Endothelial cell of umbilical vein (primary cell): Measurements from ENCODE around the gene ARHGAP28. TPM values are rescaled to one million over a fixed set of nuclear protein-coding genes. Genes with fewer than 3 reads are reported as not detected.

ENCODE experiments used
- BruUV-seq: library from RNA; stranded (reverse); fragments of 400-500 nt; replicated peaks from 2 replicates; lab custom pipeline; 2021; lab: Mats Ljungman, UMichigan
- CTCF ChIA-PET: fragments of 300-600, 350-600 bp; sonication (Branson Sonifier 250); formaldehyde crosslinking; loops from one replicate; lab custom pipeline; 2021; ENCODE audit warnings: antibody characterized with exemption, inconsistent platforms; lab: Charles Lee
- POLR2A ChIA-PET: fragments of 300-600, 350-600 bp; sonication (Branson Sonifier 250); formaldehyde crosslinking; loops from one replicate; lab custom pipeline; 2021; ENCODE audit warnings: antibody characterized with exemption, inconsistent platforms; lab: Charles Lee
- DNase-seq: peaks from one replicate; pipeline ENCODE4 v3.0.0-alpha.2; 2011; ENCODE audit warnings: low read depth, low spot score
- FAIRE-seq: peaks from 2 replicates; lab custom pipeline; 2011; peaks lifted over from hg19 to GRCh38; lab: Jason Lieb, UNC
- H2AFZ ChIP-seq: 2 replicates; pipeline ENCODE4 v1.6.0; 2012; ENCODE audit warnings: low read depth, low read length, control low read depth, inconsistent platforms
- H3K27ac ChIP-seq: 2 replicates; pipeline ENCODE4 v1.5.1; 2011; ENCODE audit warnings: low read depth, mild to moderate bottlenecking, control low read depth, low read length, moderate library complexity; ENCODE audit not compliant: insufficient read depth
- H3K27me3 ChIP-seq, 2 experiments: 2 replicates each; pipeline versions ENCODE4 v1.6.0 to v1.6.1; 2011; ENCODE audit warnings: low read length in 2 of 2, mixed read lengths in 1 of 2; ENCODE audit not compliant: control insufficient read depth in 2 of 2, insufficient read depth in 2 of 2
- H3K36me3 ChIP-seq, 2 experiments: 2 replicates in 1 of 2; 3 replicates in 1 of 2; pipeline ENCODE4 v1.5.1; 2011; ENCODE audit warnings: low read length in 2 of 2, mild to moderate bottlenecking in 1 of 2, moderate library complexity in 1 of 2; ENCODE audit not compliant: control insufficient read depth in 2 of 2, insufficient read depth in 2 of 2; ENCODE audit errors: extremely low read depth in 1 of 2
- H3K4me1 ChIP-seq: 3 replicates; pipeline ENCODE4 v1.5.1; 2011; ENCODE audit warnings: mild to moderate bottlenecking, low read length; ENCODE audit not compliant: control insufficient read depth, insufficient read depth; ENCODE audit errors: extremely low read depth
- H3K4me2 ChIP-seq: 2 replicates; pipeline ENCODE4 v1.6.1; 2011; ENCODE audit warnings: low read length, control low read depth, mixed read lengths; ENCODE audit not compliant: insufficient read depth
- H3K4me3 ChIP-seq, 3 experiments: fragments of 200-600 bp in 1 of 3; sonication (generic), shearing (Covaris generic) in 1 of 3; replicated peaks in 1 of 3; 2 replicates each; pipeline ENCODE4 v1.5.1; 2011 to 2016; ENCODE audit warnings: control low read depth in 3 of 3, low read length in 3 of 3, mild to moderate bottlenecking in 2 of 3, inconsistent platforms in 1 of 3, low read depth in 1 of 3, moderate library complexity in 1 of 3; ENCODE audit not compliant: insufficient read depth in 1 of 3
- H3K79me2 ChIP-seq: 2 replicates; pipeline ENCODE4 v1.6.0; 2012; ENCODE audit warnings: low read length, inconsistent platforms; ENCODE audit not compliant: control insufficient read depth, insufficient read depth
- H3K9ac ChIP-seq: replicated peaks from 2 replicates; pipeline ENCODE3; 2011; ENCODE audit warnings: low read length, control low read depth; ENCODE audit not compliant: insufficient read depth; ENCODE audit errors: extremely low read depth
- H3K9me1 ChIP-seq: replicated peaks from 3 replicates; pipeline ENCODE4 v1.6.0; 2011; ENCODE audit warnings: mild to moderate bottlenecking, low read length; ENCODE audit not compliant: control insufficient read depth, insufficient read depth; ENCODE audit errors: extremely low read depth
- H3K9me3 ChIP-seq: replicated peaks from 2 replicates; pipeline ENCODE4 v1.5.1; 2012; ENCODE audit warnings: low read length, inconsistent platforms; ENCODE audit not compliant: control insufficient read depth, insufficient read depth
- H4K20me1 ChIP-seq: replicated peaks from 2 replicates; pipeline ENCODE3; 2011; ENCODE audit warnings: mild to moderate bottlenecking, low read length; ENCODE audit not compliant: control insufficient read depth, insufficient read depth; ENCODE audit errors: extremely low read depth
- CTCF ChIP-seq, 2 donors: IDR thresholded peaks; 1 replicate in 1 of 2; 2 replicates in 1 of 2; pipeline ENCODE4 v1.5.1; 2011; ENCODE audit warnings: low read length in 2 of 2, mild to moderate bottlenecking in 2 of 2, moderate library complexity in 2 of 2, control low read depth in 1 of 2, inconsistent platforms in 1 of 2, low read depth in 1 of 2; ENCODE audit not compliant: insufficient read depth in 1 of 2; ENCODE audit errors: extremely low read depth in 1 of 2
- EZH2 ChIP-seq: IDR thresholded peaks from 2 replicates; pipeline ENCODE4 v1.6.1; 2012; ENCODE audit warnings: borderline replicate concordance, low read depth, mild to moderate bottlenecking, moderate library complexity, low read length, inconsistent platforms; ENCODE audit not compliant: severe bottlenecking
- FOS ChIP-seq: IDR thresholded peaks from 2 replicates; pipeline ENCODE4 v1.6.1; 2011; ENCODE audit warnings: mild to moderate bottlenecking, low read length, moderate library complexity, borderline replicate concordance; ENCODE audit not compliant: insufficient read depth
- GATA2 ChIP-seq: IDR thresholded peaks from 2 replicates; pipeline ENCODE4 v1.7.0; 2011; ENCODE audit warnings: low read depth, mild to moderate bottlenecking, moderate library complexity, mixed read lengths, low read length; ENCODE audit not compliant: insufficient read length, insufficient read depth
- JUN ChIP-seq: IDR thresholded peaks from 2 replicates; pipeline ENCODE4 v1.6.1; 2011; ENCODE audit warnings: borderline replicate concordance, low read depth; ENCODE audit not compliant: insufficient read length, insufficient read depth
- MAX ChIP-seq: IDR thresholded peaks from 2 replicates; pipeline ENCODE4 v1.6.1; 2011; ENCODE audit not compliant: insufficient read depth, insufficient read length
- MYC ChIP-seq: IDR thresholded peaks from one replicate; pipeline ENCODE4 v1.6.1; 2011; ENCODE audit warnings: mild to moderate bottlenecking, low read depth, low read length
- POLR2A ChIP-seq: IDR thresholded peaks from 2 replicates; pipeline ENCODE4 v1.6.1; 2012; ENCODE audit warnings: low read depth, mild to moderate bottlenecking, control low read depth, low read length
- POLR2AphosphoS5 ChIP-seq: IDR thresholded peaks from 2 replicates; pipeline ENCODE4 v1.6.1; 2012; ENCODE audit warnings: low read depth, mild to moderate bottlenecking, control low read depth, low read length, moderate library complexity; ENCODE audit not compliant: insufficient read depth
- dilution Hi-C: fragments of 300-500 bp; cut with MboI; formaldehyde crosslinking; loops from one replicate; pipeline ENCODE4 v1.15.0; 2019; ENCODE audit warnings: low sequenced_read_pairs; ENCODE audit not compliant: extremely low pct_ligation_motif_present
- intact Hi-C: fragments of 100-400 bp; cut with micrococcal nuclease; formaldehyde crosslinking; loops from one replicate; pipeline ENCODE4 v1.10.0; 2022
- polyA plus RNA-seq, 4 experiments: library from polyadenylated mRNA; depleted of rRNA in 3 of 4; stranded (reverse) in 3 of 4; unstranded in 1 of 4; fragments of >200 nt; gene quantifications; 2 replicates each; pipeline versions ENCODE4 v1.2.1 to v1.2.3, GENCODE V29; 2011 to 2012; ENCODE audit warnings: missing spikeins in 1 of 4
- total RNA-seq: library from RNA; stranded (reverse); gene quantifications from 2 replicates; pipeline ENCODE4 v1.2.3, GENCODE V29; 2021

ARHGAP28 gene
- total and polyA plus RNA-seq, 2 donors (not counting 3 experiments of a cell fraction or from before 2014, with no cell fraction given) = 3.8 to 23.4 TPM

GRCh38 chr18:6681331-6681875 lies 48.1 kb upstream of the ARHGAP28 start:
- Histone ChIP-seq H3K9ac (no peak overlapping the region), H3K9me1 (no peaks in the 10 kb centered on the region), H3K4me2 (no peak overlapping the region), H3K9me3 (no peaks in the 10 kb centered on the region), H3K4me1 (no peaks in the 10 kb centered on the region), H3K4me3 (no peak overlapping the region), H3K27ac (no peak overlapping the region), H2AFZ (no peak overlapping the region), H3K36me3 (no peaks in the 10 kb centered on the region), H3K27me3 (peaks cover 0 to 3% of the 10 kb centered on the region in 2 experiments), H4K20me1 (no peaks in the 10 kb centered on the region), H3K79me2 (no peaks in the 10 kb centered on the region)
- dilution Hi-C loops (no loop called here), intact Hi-C loops (loop anchor here (5.0 kb wide), 1 partner anchor 206 kb away; no protein-coding TSS in a partner anchor)
- BruUV-seq = no TSS peak
- CTCF ChIA-PET = no interaction called here
- TF ChIP-seq JUN = no peak
- no peak for TF ChIP-seq POLR2AphosphoS5
- TF ChIP-seq MYC = no peak
- no peak for TF ChIP-seq FOS
- no peak for TF ChIP-seq MAX
- no peak for TF ChIP-seq GATA2
- no peak for TF ChIP-seq CTCF (IDR thresholded peaks at IDR 0.05; ENCODE audit: extremely low read depth in 1 of 2, insufficient read depth in 1 of 2, low read depth in 1 of 2, low read length in 2 of 2)
- TF ChIP-seq EZH2 = no peak
- no peak for TF ChIP-seq POLR2A
- FAIRE-seq (no peak), DNase-seq (no peak)
- POLR2A ChIA-PET = no interaction called here
